Right kidney (tissue), 1 donor: ENCODE results near the gene NEDD4.
A peak's percentile ranks its signal among the peaks of the same experiment; 100 is the strongest.
"Not testable (repeated sequence)": the region's sequence is repeated elsewhere in the genome, so short reads cannot be mapped to it uniquely, and the experiment has no call there.

Experiments used
- DNase-seq: peaks from one replicate; pipeline ENCODE4 v3.0.0-alpha.2; 2016

The NEDD4 gene

DNA sequence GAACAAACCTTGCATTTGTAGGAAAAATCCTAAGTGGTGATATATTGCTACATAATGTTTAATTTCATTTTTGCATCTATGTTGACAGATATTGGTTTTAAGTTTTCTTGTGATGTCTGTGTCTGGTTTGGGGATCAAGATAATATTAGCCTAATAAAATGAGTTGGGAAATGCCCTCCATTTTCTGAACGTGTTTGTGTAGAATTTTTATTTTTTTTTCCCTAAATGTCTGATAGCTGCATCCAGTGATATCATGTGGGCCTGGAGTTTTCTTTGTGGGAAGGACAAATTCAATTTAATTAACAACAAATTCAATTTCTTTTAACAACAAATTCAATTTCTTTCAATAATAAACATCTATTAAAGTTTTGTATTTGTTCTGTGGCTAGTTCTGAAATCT, 35.1 kb downstream of the NEDD4 start:
- no peak for DNase-seq

DNA sequence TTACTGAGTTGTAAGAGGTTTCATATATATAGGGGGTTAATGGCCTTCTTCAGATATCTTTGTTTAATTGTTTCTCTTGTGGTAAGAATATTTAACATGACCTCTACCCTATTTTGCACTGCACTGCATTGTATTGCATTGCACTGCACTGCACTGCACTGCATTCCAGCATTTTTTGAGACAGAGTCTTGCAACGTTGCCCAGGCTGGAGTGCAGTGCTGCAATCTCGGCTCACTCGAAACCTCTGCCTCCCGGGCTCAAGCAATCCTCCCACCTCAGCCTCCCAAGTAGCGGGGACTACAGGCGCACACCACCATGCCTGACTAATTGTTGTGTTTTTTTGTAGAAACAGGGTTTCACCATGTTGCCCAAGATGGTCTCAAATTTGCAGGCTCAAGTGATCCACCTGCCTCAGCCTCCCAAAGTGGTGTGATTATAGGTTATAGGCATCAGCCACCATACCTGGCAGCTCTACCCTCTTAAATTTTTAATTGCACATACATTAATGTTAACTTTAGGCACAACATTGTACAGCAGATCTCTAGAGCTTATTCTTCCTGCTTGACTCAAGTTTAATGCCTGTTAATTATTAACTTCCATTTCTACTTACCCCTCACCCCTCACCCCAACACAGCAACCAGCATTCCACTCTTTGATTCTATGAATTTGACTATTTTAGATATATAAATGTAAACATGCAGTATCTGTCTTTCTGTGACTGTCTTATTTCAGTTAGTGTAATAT, 38.4 kb downstream of the NEDD4 start:
- no peak for DNase-seq

DNA sequence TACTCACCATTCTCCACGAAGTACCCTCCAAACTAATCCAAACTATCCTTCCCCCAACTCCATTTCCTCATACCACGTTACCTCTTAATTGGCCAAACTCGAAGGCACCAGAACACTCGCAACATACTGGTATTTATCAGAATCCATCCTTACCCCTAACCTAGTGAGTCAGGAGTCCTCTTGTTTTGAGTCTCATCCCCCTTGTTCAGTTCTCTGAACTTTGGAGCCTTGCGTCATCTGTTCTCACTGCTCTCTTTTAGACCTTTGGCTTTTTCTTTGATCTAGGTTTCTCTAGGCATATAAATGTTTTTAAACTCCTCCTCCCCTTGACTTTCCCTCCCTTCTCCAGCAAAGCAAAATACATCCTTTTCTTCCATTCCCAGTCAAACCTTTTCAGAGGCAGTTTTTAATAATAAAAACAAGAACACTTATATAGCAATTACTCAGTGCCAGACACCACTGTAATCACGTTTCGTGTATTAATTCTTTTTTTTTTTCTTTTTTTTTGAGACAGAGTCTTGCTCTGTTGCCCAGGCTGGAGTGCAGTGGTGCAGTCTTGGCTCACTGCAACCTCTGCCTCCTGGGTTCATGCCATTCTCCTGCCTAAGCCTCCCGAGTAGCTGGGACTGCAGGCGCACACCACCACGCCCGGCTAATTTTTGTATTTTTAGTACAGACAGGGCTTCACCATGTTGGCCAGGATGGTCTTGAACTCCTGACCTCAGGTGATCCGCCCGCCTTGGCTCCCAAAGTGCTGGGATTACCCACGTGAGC, 40.7 kb downstream of the NEDD4 start:
- not testable (repeated sequence) for DNase-seq

DNA sequence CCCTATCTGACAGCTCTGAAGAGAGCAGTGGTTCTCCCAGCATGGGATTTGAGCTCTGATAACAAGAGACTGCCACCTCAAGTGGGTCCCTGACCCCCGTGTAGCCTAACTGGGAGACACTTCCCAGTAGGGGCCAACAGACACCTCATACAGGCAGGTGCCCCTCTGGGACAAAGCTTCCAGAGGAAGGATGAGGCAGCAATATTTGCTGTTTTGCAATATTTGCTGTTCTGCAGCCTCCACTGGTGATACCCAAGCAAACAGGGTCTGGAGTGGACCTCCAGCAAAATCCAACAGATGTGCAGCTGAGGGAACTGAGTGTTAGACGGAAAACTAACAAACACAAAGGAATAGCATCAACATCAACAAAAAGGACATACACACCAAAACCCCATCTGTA, 48.8 kb downstream of the NEDD4 start:
- DNase-seq: not testable (repeated sequence)

DNA sequence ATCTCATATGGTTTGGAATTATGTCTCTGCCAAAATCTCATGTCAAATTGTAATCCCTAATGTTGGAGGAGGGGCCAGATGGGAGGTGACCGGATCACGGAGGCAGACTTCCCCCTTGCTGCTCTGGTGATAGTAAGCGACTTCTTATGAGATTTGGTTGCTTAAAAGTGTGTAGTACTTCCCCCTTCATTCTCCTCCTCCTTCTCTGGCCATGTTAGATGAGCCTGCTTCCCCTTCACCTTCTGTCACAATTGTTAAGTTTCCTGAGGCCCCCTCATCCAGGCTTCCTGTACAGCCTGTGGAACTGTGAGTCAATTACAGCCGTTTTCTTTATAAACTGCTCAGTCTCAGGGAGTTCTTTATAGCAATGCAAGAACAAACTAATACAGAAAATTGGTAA, 51.1 kb downstream of the NEDD4 start:
- no peak for DNase-seq

DNA sequence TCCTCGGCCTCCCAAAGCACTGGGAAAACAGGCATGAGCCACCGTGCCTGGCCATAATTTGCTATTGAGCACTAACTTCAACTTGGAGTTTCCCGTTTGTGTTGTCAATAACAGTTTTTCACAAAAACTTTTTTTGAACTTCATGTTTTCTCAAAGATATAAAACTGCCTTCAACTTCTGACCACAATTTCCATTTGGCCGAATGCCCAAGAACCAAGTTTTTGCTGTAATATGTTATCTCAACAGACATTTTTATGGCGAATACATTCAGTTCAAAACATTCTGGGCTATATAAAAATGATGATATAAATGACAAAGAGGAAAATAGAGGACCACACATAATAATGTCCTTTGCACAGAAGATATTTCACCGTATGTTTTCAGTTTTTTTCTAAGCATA, 56.4 kb downstream of the NEDD4 start:
- no peak for DNase-seq

GRCh38 chr15:55928955-55929354, 64.5 kb downstream of the NEDD4 start:
- no peak for DNase-seq

GRCh38 chr15:55921744-55922143, 71.7 kb downstream of the NEDD4 start:
- no peak for DNase-seq

DNA sequence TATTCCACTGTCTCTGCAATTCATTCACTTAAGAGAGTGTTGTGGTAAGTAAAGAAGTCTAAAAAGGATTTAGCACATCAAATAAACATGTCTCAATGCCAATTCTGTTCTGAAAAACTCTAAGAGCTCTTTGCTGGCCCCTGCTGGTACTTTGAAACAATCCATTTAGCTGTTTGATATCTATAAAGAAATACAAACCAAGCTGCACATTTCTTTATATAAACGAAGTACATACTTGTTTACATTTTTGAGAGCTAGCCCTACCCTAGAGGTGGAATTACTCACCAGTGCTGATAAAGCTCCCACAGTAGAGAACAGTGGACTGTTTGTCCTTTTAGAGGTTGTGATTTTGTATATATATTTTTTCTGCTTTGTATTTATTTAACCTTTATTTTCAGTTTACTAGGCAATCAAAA, 75.5 kb downstream of the NEDD4 start:
- DNase-seq: no peak

- no peak for DNase-seq
Observed at GRCh38 chr15:55916666-55917409, 76.6 kb downstream of the NEDD4 start.

GRCh38 chr15:55915876-55916567, 77.4 kb downstream of the NEDD4 start:
- DNase-seq: no peak

DNA sequence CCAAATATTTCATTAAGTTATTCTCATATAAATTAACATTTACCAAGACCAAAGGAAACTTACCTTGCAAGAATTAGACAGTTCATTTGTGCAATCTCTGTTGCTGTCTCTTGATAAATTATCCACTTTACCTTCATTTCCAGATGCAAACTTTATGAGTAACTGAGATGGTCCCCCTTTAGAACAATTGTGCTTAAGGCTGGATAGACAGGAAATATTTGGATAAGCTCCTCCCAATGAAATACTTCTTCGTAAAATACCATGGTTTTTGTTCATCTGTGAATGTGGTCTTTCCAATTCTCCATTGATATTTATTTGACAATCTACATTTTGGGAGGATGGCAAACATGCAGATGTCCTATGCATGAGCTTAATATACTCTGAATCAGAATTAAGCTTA, 78.2 kb downstream of the NEDD4 start:
- DNase-seq: no peak

- DNase-seq: no peak
Observed at GRCh38 chr15:55914446-55914845, 79.0 kb downstream of the NEDD4 start.

DNA sequence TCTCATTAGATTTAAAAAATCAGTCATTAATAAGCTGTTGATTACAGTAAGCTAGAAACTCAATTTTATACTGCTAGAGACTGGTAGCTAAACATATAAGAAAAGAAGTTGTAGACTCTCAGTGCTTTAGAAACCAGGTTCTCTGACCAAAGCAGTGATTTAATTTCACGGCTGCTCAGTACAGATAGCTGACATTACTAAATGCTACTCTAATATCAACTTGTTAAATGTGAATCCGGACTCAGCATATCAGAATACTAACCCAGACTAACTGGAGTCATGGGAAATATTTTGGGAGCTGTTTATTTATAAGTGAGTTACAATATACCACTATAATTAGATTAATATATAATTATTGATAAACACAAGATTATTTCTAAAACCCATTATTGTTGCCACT, 80.4 kb downstream of the NEDD4 start:
- DNase-seq: no peak

GRCh38 chr15:55909036-55909811, 84.2 kb downstream of the NEDD4 start:
- DNase-seq: no peak

- no peak for DNase-seq
Observed at GRCh38 chr15:55907797-55908196, 85.6 kb downstream of the NEDD4 start.

GRCh38 chr15:55902981-55903380, 90.4 kb downstream of the NEDD4 start:
- DNase-seq: no peak

DNA sequence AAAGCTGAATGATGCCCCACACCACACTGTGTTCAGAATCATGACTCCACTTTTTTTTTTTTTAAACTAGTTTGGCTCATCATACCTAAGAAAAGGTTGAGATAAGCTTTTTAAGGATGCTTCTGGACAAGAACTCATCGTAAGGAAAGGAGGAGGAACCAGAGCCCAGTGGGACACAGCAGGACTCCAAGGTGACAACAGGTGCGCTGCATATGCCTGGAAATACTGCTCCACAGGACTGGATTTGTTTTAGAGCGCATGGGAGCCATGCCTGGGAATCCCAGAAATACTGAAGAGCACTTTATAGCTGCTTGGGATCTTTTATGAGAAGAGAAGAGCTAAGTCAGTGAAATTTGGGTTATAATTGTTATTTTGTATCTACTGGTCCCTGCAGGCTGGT, 93.4 kb downstream of the NEDD4 start:
- DNase-seq: no peak

DNA sequence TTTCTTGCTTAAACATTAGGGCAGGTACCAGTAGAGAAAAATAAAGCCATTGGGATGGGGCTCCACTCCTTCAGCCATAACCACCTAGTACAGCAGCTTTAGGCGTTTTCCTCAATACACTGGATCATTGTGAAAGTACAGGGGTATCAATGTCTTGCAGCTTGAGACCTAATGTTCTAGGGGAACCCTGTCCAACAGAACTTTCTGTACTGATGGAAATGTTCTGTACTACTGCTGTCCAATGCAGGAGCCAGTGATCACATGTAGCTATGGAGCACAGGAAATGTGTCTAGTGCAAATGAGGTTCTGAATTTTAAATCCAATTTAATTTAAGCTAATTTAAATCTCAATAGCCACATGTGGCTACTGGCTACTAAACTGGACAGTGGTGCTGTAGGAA, 93.9 kb downstream of the NEDD4 start:
- no peak for DNase-seq

- DNase-seq: peak; percentile 32
Observed at GRCh38 chr15:55897560-55898336, 95.7 kb downstream of the NEDD4 start.

GRCh38 chr15:55894399-55894965, 98.9 kb downstream of the NEDD4 start:
- DNase-seq: no peak
